WTC11 (cell line): ENCODE measurements around the gene CTIF. TPM values are rescaled to one million over a fixed set of nuclear protein-coding genes. Genes with fewer than 3 reads are reported as not detected.

ENCODE experiments used
- ATAC-seq: fragments of 200-7000 bp; cut with Tn5 transposase; 2 replicates; pipeline ENCODE4 v1.10.0; 2021; ENCODE audit warnings: mild to moderate bottlenecking, moderate library complexity
- CTCF ChIA-PET: fragments of 300-600 bp; sonication (Branson Sonifier 250); formaldehyde crosslinking; loops from one replicate; lab custom pipeline; 2021; ENCODE audit warnings: antibody characterized with exemption; lab: Charles Lee
- POLR2A ChIA-PET: fragments of 350-600 bp; sonication (Branson Sonifier 250); formaldehyde crosslinking; loops from one replicate; lab custom pipeline; 2021; ENCODE audit warnings: antibody characterized with exemption; lab: Charles Lee
- DNase-seq: peaks from one replicate; pipeline ENCODE4 v3.0.0; 2021; ENCODE audit warnings: low spot score
- H3K27ac Mint-ChIP-seq: 2 replicates; pipeline ENCODE4 v1.8.0; 2021; ENCODE audit warnings: mixed read lengths
- H3K27me3 Mint-ChIP-seq: 2 replicates; pipeline ENCODE4 v1.8.0; 2021; ENCODE audit warnings: low read depth, mild to moderate bottlenecking, moderate library complexity, mixed read lengths
- H3K36me3 Mint-ChIP-seq: 2 replicates; pipeline ENCODE4 v1.8.0; 2021; ENCODE audit warnings: mixed read lengths
- H3K4me1 Mint-ChIP-seq: 2 replicates; pipeline ENCODE4 v1.8.0; 2022; ENCODE audit warnings: mixed read lengths
- H3K4me3 Mint-ChIP-seq: 2 replicates; pipeline ENCODE4 v1.8.0; 2021; ENCODE audit warnings: mild to moderate bottlenecking, moderate library complexity, mixed read lengths
- H3K9me3 Mint-ChIP-seq: 2 replicates; pipeline ENCODE4 v1.8.0; 2021; ENCODE audit warnings: mixed read lengths
- ATF3 ChIP-seq: sonication (generic); formaldehyde crosslinking; conservative IDR thresholded peaks from 2 replicates; pipeline ENCODE4 v1.8.1; 2022; ENCODE audit warnings: mild to moderate bottlenecking, missing genetic modification reagents
- ESRRA ChIP-seq: sonication (generic); formaldehyde crosslinking; IDR thresholded peaks from 2 replicates; pipeline ENCODE4 v1.8.1; 2022; ENCODE audit warnings: mild to moderate bottlenecking, missing genetic modification reagents, borderline replicate concordance
- FOXP1 ChIP-seq: sonication (generic); formaldehyde crosslinking; IDR thresholded peaks from 2 replicates; pipeline ENCODE4 v1.8.0; 2022; ENCODE audit warnings: missing genetic modification reagents, mild to moderate bottlenecking, moderate library complexity, borderline replicate concordance
- FOXP4 ChIP-seq: sonication (generic); formaldehyde crosslinking; IDR thresholded peaks from 2 replicates; pipeline ENCODE4 v1.8.0; 2022; ENCODE audit warnings: mild to moderate bottlenecking, missing genetic modification reagents
- HMGA2 ChIP-seq: fragments of 250-450 bp; sonication (Bioruptor Pico); IDR thresholded peaks from 2 replicates; pipeline ENCODE4 v1.4.0; 2021; ENCODE audit warnings: mild to moderate bottlenecking, moderate library complexity
- IRF1 ChIP-seq: sonication (generic); formaldehyde crosslinking; IDR thresholded peaks from 2 replicates; pipeline ENCODE4 v1.8.0; 2023; ENCODE audit warnings: missing genetic modification reagents
- JAZF1 ChIP-seq: fragments of 250-450 bp; sonication (Bioruptor Pico); IDR thresholded peaks from 2 replicates; pipeline ENCODE4 v1.9.0; 2021; ENCODE audit warnings: moderate library complexity, mild to moderate bottlenecking, inconsistent platforms
- JUN ChIP-seq: sonication (generic); formaldehyde crosslinking; IDR thresholded peaks from 2 replicates; pipeline ENCODE4 v1.8.0; 2023; ENCODE audit warnings: mild to moderate bottlenecking, missing genetic modification reagents
- NFYB ChIP-seq: sonication (generic); formaldehyde crosslinking; conservative IDR thresholded peaks from 2 replicates; pipeline ENCODE4 v1.8.0; 2022; ENCODE audit warnings: low read depth, missing genetic modification reagents
- TEAD1 ChIP-seq: sonication (generic); formaldehyde crosslinking; IDR thresholded peaks from 2 replicates; pipeline ENCODE4 v1.8.0; 2022; ENCODE audit warnings: mild to moderate bottlenecking, missing genetic modification reagents
- TEAD4 ChIP-seq: sonication (generic); formaldehyde crosslinking; IDR thresholded peaks from 2 replicates; pipeline ENCODE4 v1.8.0; 2022; ENCODE audit warnings: mild to moderate bottlenecking, missing genetic modification reagents
- TP53 ChIP-seq: sonication (generic); formaldehyde crosslinking; IDR thresholded peaks from 2 replicates; pipeline ENCODE4 v1.8.1; 2023; ENCODE audit warnings: mild to moderate bottlenecking, missing genetic modification reagents
- ZNF121 ChIP-seq: sonication (generic); formaldehyde crosslinking; IDR thresholded peaks from 2 replicates; pipeline ENCODE4 v1.8.0; 2023; ENCODE audit warnings: missing genetic modification reagents
- ZNF263 ChIP-seq: sonication (generic); formaldehyde crosslinking; IDR thresholded peaks from 2 replicates; pipeline ENCODE4 v1.8.1; 2022; ENCODE audit warnings: low read depth, mild to moderate bottlenecking, moderate library complexity, missing genetic modification reagents
- ZNF396 ChIP-seq: fragments of 250-450 bp; sonication (Bioruptor Pico); IDR thresholded peaks from 2 replicates; pipeline ENCODE4 v1.8.0; 2021; ENCODE audit warnings: mild to moderate bottlenecking, moderate library complexity, borderline replicate concordance
- ZNF425 ChIP-seq: fragments of 250-450 bp; sonication (Bioruptor Pico); conservative IDR thresholded peaks from 2 replicates; pipeline ENCODE4 v1.9.0; 2021; ENCODE audit warnings: mild to moderate bottlenecking
- total RNA-seq: library from RNA; stranded (reverse); gene quantifications from 3 replicates; pipeline ENCODE4 v1.2.3, GENCODE V29; 2021
- TF ChIP-seq, protein P1 (sequence below): sonication (generic); formaldehyde crosslinking; IDR thresholded peaks from 2 replicates; pipeline ENCODE4 v1.8.1; 2022; ENCODE audit warnings: low read depth, missing genetic modification reagents, borderline replicate concordance
- TF ChIP-seq, protein P2 (sequence below): sonication (generic); formaldehyde crosslinking; IDR thresholded peaks from 2 replicates; pipeline ENCODE4 v1.8.1; 2022; ENCODE audit warnings: low read depth, mild to moderate bottlenecking, moderate library complexity, missing genetic modification reagents, borderline replicate concordance
- TF ChIP-seq, protein P3 (sequence below): sonication (generic); formaldehyde crosslinking; IDR thresholded peaks from 2 replicates; pipeline ENCODE4 v1.8.0; 2022; ENCODE audit warnings: mild to moderate bottlenecking, missing genetic modification reagents

CTIF gene
- total RNA-seq, 1 experiment from 2014 or later, result 28.5 TPM

DNA sequence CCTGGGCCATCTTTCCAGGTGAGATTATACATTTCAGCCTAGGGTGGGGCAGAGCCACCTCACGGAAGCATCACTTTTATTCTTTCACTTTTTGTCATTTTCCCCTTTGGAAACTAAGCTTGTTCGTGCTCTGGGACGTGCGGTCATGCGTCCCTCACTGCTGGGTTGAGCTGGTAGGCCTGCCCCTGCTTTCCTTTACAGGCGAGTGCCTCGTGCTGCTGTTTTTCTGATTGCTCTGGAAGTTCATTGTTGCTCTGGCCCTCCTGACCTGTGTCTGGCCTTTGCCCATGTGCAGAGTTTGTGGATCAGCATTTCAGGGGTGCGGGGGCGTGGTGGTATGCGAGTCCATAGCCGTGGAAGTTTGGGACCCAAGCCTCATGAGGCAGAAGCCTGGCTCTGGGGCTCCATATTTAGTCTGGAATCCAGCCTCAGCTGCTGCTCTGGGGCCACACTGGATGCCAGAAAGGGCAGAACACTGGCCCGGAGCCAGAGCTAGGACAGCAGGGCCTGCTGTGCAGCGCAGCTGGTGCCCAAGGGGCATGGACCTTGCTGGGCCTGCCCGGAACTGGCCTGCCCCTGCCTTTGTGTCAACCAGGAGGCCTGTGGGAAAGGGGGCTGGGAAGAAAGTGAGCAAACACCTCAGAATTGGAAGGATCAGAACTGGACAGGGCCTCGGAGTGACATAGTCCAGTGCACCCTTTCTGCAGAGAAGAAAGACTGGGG lies 51.1 kb downstream of the CTIF start:
- CTCF ChIA-PET, result interaction anchor here (2.5 kb wide), 1 partner anchor 15 kb away, joined by 14 read pairs; no protein-coding TSS in a partner anchor
- no peaks in the 10 kb centered on the region for H3K36me3 Mint-ChIP-seq
- POLR2A ChIA-PET, result no interaction called here
- DNase-seq (no peak), ATAC-seq (no peak)
- no peaks in the 10 kb centered on the region for H3K9me3 Mint-ChIP-seq
- H3K27ac Mint-ChIP-seq, result no peak overlapping the region; the same call in 1 of the 2 replicates
- H3K27me3 Mint-ChIP-seq, result no peaks in the 10 kb centered on the region
- no peak for TF ChIP-seq ZNF425 (CRISPR knock-in tag)
- no peak for TF ChIP-seq TEAD1
- TF ChIP-seq ATF3, result no peak
- no peak for TF ChIP-seq ESRRA (CRISPR knock-in tag)
- TF ChIP-seq FOXP1 (CRISPR knock-in tag), result no peak
- TF ChIP-seq ZNF121, result no peak
- TF ChIP-seq, protein P1, sequence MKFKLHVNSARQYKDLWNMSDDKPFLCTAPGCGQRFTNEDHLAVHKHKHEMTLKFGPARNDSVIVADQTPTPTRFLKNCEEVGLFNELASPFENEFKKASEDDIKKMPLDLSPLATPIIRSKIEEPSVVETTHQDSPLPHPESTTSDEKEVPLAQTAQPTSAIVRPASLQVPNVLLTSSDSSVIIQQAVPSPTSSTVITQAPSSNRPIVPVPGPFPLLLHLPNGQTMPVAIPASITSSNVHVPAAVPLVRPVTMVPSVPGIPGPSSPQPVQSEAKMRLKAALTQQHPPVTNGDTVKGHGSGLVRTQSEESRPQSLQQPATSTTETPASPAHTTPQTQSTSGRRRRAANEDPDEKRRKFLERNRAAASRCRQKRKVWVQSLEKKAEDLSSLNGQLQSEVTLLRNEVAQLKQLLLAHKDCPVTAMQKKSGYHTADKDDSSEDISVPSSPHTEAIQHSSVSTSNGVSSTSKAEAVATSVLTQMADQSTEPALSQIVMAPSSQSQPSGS (CRISPR knock-in tag), result no peak
- TF ChIP-seq HMGA2 (CRISPR knock-in tag), result no peak
- TF ChIP-seq ZNF396, result no peak
- TF ChIP-seq, protein P2, sequence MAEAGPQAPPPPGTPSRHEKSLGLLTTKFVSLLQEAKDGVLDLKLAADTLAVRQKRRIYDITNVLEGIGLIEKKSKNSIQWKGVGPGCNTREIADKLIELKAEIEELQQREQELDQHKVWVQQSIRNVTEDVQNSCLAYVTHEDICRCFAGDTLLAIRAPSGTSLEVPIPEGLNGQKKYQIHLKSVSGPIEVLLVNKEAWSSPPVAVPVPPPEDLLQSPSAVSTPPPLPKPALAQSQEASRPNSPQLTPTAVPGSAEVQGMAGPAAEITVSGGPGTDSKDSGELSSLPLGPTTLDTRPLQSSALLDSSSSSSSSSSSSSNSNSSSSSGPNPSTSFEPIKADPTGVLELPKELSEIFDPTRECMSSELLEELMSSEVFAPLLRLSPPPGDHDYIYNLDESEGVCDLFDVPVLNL (CRISPR knock-in tag), result no peak
- no peak for TF ChIP-seq TEAD4 (CRISPR knock-in tag)
- TF ChIP-seq JAZF1 (CRISPR knock-in tag), result no peak
- TF ChIP-seq FOXP4 (CRISPR knock-in tag), result no peak
- TF ChIP-seq NFYB, result no peak
- TF ChIP-seq IRF1 (CRISPR knock-in tag), result no peak
- TF ChIP-seq, protein P3, sequence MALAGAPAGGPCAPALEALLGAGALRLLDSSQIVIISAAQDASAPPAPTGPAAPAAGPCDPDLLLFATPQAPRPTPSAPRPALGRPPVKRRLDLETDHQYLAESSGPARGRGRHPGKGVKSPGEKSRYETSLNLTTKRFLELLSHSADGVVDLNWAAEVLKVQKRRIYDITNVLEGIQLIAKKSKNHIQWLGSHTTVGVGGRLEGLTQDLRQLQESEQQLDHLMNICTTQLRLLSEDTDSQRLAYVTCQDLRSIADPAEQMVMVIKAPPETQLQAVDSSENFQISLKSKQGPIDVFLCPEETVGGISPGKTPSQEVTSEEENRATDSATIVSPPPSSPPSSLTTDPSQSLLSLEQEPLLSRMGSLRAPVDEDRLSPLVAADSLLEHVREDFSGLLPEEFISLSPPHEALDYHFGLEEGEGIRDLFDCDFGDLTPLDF (CRISPR knock-in tag), result no peak
- TF ChIP-seq JUN (CRISPR knock-in tag), result no peak
- no peak for TF ChIP-seq TP53 (CRISPR knock-in tag)
- no peak for TF ChIP-seq ZNF263 (CRISPR knock-in tag)
- no peak overlapping the region for H3K4me3 Mint-ChIP-seq
- H3K4me1 Mint-ChIP-seq, result 0 out of 2 replicates have a peak, but pooled peaks cover 4% of the 10 kb centered on the region
